ENCODE data around the gene HOXD11. TPM values are rescaled to one million over a fixed set of nuclear protein-coding genes. Genes with fewer than 3 reads are reported as not detected.

The HOXD11 gene
- total RNA-seq, 4 donors from 2014 or later, result not detected

DNA sequence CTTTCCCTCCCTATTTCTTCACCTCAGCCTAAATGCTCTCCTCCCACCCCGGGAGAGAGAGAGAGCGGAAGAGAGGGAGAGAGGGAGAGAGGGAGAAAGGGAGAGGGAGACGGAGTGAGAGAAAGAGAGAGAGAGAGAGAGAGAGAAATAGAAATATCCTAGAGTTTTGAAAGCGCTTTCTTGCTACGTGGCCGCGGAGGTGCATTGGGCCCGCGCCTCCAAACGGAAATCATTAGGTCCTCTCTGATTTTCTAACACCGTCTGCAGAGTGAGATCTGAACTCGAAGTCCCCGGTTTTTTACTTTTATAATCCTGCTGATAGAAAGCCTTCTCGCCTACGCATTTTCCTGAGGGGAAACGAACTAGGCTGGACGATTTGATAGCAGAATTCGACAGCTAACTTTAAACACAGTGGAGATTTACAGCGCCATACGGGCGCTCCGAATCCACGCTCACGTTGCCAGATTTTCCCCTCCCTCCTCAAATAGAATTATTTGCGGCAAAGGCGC, 22.4 kb upstream of the HOXD11 start:
- H3K27me3 ChIP-seq, result peaks cover 100% of the 10 kb centered on the region

DNA sequence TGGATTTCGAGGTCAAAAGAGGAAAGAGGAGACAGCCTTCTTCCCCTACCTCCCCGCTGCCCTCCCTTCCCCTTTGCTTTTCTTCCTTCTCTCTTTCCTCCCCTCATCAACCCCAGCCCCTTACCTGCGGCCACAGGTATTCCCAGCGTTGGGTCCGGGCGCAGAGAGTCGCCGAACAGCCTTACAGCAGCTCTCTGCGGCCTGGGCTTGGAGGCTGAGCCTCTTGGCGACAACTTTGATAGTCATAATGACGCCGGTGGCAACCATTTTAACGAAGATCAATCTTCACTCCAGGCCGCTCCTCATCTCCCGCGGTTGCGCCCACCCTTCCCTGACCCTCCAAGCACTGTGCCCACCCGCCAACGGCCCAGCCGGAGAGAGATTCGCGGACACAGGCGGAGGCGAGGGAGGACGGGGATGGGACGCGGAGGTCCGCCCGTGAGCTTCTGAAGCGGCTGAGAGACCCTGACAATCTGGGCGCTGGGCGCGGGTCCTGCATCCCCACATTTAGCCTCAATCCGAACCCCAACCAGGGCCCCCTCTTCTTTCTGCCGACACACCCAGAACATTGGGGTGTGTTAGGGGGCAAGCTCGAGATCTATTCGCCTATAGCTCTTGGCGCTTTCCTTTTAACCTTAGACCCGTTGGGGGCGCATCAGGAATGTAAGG, 21.8 kb upstream of the HOXD11 start:
- TF ChIP-seq POLR2AphosphoS5 (IDR thresholded peaks at IDR 0.05) (no peak), EP300 (IDR thresholded peaks at IDR 0.05) (no peak), POLR2A (IDR thresholded peaks at IDR 0.05) (no peak)
- TF ChIP-seq, protein P1, sequence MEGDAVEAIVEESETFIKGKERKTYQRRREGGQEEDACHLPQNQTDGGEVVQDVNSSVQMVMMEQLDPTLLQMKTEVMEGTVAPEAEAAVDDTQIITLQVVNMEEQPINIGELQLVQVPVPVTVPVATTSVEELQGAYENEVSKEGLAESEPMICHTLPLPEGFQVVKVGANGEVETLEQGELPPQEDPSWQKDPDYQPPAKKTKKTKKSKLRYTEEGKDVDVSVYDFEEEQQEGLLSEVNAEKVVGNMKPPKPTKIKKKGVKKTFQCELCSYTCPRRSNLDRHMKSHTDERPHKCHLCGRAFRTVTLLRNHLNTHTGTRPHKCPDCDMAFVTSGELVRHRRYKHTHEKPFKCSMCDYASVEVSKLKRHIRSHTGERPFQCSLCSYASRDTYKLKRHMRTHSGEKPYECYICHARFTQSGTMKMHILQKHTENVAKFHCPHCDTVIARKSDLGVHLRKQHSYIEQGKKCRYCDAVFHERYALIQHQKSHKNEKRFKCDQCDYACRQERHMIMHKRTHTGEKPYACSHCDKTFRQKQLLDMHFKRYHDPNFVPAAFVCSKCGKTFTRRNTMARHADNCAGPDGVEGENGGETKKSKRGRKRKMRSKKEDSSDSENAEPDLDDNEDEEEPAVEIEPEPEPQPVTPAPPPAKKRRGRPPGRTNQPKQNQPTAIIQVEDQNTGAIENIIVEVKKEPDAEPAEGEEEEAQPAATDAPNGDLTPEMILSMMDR (IDR thresholded peaks at IDR 0.05), result no peak
- Histone ChIP-seq H3K9me3 (peaks cover 0 to 16% (median 0%) of the 10 kb centered on the region in 3 donors), H3K27me3 (peaks cover 100% of the 10 kb centered on the region), H3K27ac (no peak overlapping the region), H3K36me3 (no peaks in the 10 kb centered on the region), H3K4me3 (no peak overlapping the region), H3K4me1 (peaks cover 0 to 59% (median 29%) of the 10 kb centered on the region in 3 donors)
- no peak for ATAC-seq
- 2% methylated on average over 9 to 15 of the region's 40 CpGs for WGBS, 2 donors (ENCODE audit: low coverage in 1 of 2)

More for the DNA sequence above, 22.4 kb upstream of the HOXD11 start:
- no peaks in the 10 kb centered on the region for H3K36me3 ChIP-seq
- H3K27ac ChIP-seq, result no peak overlapping the region
- no peak overlapping the region for H3K4me3 ChIP-seq
- peaks cover 0 to 16% (median 0%) of the 10 kb centered on the region in 3 donors for H3K9me3 ChIP-seq
- ATAC-seq, result no peak
- 1 to 3% methylated on average over 15 to 24 of the region's 26 CpGs for WGBS, 2 donors (ENCODE audit: low coverage in 1 of 2)
- TF ChIP-seq, protein P1 (IDR thresholded peaks at IDR 0.05), result no peak
- TF ChIP-seq EP300 (IDR thresholded peaks at IDR 0.05) (no peak), POLR2A (IDR thresholded peaks at IDR 0.05) (no peak), POLR2AphosphoS5 (IDR thresholded peaks at IDR 0.05) (no peak)
- H3K4me1 ChIP-seq, result peaks cover 0 to 64% (median 32%) of the 10 kb centered on the region in 3 donors

DNA sequence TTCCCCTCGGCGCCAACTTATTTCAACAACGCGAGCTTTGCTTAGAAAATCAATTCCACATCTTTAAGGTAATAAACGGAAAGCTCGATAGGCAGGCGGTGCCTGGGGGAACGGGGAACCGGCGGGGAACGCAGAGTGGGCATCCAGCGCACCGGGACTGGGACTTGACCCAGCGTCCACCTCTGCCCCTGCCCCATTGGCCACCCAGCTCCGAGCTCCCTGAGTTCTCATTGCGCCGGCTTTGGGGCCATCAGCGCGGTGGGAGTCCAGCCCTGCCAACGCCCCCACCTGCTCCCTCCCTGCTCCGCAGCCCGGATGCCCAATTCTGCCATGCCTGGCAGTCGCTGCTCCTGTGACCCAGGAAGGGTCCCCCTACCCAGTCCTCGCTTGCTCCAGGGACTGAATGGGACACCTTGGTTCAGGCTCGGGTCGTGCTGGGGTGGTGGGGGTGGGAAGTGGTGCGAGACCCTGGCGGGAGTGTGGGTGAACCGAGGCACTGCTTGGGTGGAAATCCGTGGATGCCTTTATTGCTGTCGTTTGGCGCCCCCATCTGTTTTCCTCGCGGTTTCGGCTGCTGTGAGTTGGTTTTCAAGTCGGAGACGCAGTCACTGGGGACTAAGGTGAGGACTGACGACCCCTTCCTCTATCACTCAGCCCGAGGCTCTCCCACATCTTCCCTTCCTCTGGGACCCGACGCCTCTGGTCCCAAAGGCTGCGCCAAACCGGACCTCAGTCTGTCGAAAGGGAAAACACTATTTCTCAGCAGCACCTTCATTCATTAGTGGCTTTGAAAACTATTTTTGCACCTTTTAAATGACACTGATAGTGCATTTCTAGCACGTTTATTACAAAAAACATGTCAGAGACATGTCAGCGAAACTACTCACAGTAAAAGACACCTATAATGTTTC, 21.0 kb upstream of the HOXD11 start:
- Histone ChIP-seq H3K27me3 (peaks cover 100% of the 10 kb centered on the region), H3K27ac (no peak overlapping the region), H3K4me1 (peaks cover 0 to 50% (median 29%) of the 10 kb centered on the region in 3 donors), H3K4me3 (no peak overlapping the region), H3K9me3 (peaks cover 0 to 9% (median 0%) of the 10 kb centered on the region in 3 donors), H3K36me3 (no peaks in the 10 kb centered on the region)
- TF ChIP-seq EP300 (IDR thresholded peaks at IDR 0.05), result no peak
- TF ChIP-seq, protein P1 (IDR thresholded peaks at IDR 0.05), result peak in 2 of 4 experiments; percentile 22 to 46
- ATAC-seq, result no peak
- WGBS, 2 donors (ENCODE audit: low coverage in 1 of 2), result 6 to 8% methylated on average over 10 to 11 of the region's 46 CpGs

DNA sequence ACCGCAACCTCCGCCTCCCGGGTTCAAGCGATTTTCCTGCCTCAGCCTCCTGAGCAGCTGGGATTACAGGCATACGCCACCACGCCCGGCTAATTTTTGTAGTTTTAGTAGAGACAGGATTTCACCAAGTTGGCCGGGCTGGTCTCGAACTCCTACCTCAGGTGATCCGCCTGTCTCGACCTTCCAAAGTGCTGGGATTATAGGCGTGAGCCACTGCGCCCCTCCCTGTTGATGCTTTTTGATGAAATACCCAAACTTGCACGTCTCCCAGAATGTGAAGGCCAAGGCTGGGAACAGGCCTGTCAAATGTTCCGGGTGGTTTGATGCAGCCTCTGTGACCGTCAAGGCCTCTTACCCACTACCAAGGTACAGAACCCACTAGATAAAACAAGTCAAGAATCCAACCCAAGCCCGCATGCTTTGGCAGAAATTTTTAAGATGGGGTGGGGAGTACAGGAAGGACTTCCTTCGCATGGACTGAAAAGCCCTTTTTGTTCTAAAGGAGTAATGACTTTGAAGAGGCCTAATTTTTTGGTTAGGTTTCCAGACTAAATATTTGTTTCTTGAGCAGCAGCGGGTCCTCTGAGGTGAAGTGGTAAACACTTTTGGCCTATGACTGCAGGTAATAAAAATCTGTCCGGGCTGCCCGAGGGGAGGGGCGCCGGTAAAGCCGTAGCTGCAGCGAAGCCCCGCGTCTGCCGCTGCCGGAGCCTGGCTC, 19.6 kb upstream of the HOXD11 start:
- H3K4me1 ChIP-seq, result peaks cover 0 to 52% (median 31%) of the 10 kb centered on the region in 3 donors
- 11 to 57% methylated on average over 5 to 7 of the region's 29 CpGs for WGBS, 2 donors (ENCODE audit: low coverage in 1 of 2)
- H3K9me3 ChIP-seq, result no peaks in the 10 kb centered on the region
- no peaks in the 10 kb centered on the region for H3K36me3 ChIP-seq
- H3K27me3 ChIP-seq, result peaks cover 100% of the 10 kb centered on the region
- H3K4me3 ChIP-seq, result peak overlapping the region in 1 of 2 donors; percentile 38
- no peak for TF ChIP-seq POLR2A (IDR thresholded peaks at IDR 0.05)
- ATAC-seq, result no peak
- H3K27ac ChIP-seq, result no peak overlapping the region
